Measurements from ENCODE around the gene TMEM225B.
"Not testable (repeated sequence)": the region's sequence is repeated elsewhere in the genome, so short reads cannot be mapped to it uniquely, and the experiment has no call there.

Gene TMEM225B

GRCh38 chr7:99597762-99598501 is at the start of gene TMEM225B:
Gene TMEM225B, plus strand, starts transcription at chr7:99598267. Its CDS starts 6,122 bp downstream, at chr7:99604389.
- DNase-seq: no peak
- Mint-ChIP-seq H3K36me3 (ENCODE audit: low read depth) (no peaks in the 10 kb centered on the region), H3K9me3 (no peaks in the 10 kb centered on the region), H3K27me3 (no peaks in the 10 kb centered on the region), H3K27ac (no peak within 1 kb of the TSS), H3K4me3 (no peak within 1 kb of the TSS), H3K4me1 (ENCODE audit: low read depth) (no peaks in the 10 kb centered on the region)

- not testable (repeated sequence) for H3K27ac Mint-ChIP-seq, H3K9me3 Mint-ChIP-seq, H3K27me3 Mint-ChIP-seq, DNase-seq, H3K4me3 Mint-ChIP-seq
- H3K4me1 Mint-ChIP-seq (ENCODE audit: low read depth): peaks cover 27% of the 10 kb centered on the region
- peaks cover 64% of the 10 kb centered on the region for H3K36me3 Mint-ChIP-seq (ENCODE audit: low read depth)
Measured at GRCh38 chr7:99549545-99549944, 48.5 kb upstream of the TMEM225B start.

GRCh38 chr7:99551334-99551733 is 46.7 kb upstream of the TMEM225B start:
- Mint-ChIP-seq H3K4me1 (ENCODE audit: low read depth) (peaks cover 35% of the 10 kb centered on the region), H3K27me3 (no peaks in the 10 kb centered on the region), H3K36me3 (ENCODE audit: low read depth) (peaks cover 79% of the 10 kb centered on the region), H3K9me3 (peaks cover 4% of the 10 kb centered on the region), H3K4me3 (peak overlapping the region; percentile 94), H3K27ac (peak overlapping the region; percentile 79)
- no peak for DNase-seq

GRCh38 chr7:99551767-99552463 is 46.2 kb upstream of the TMEM225B start, which contains the start of gene FAM200A:
Gene FAM200A, minus strand, starts transcription at chr7:99552114. Its CDS starts 3,707 bp downstream, at chr7:99548407.
- peak; percentile 88 for DNase-seq
- peak within 1 kb of the TSS; percentile 79 for H3K27ac Mint-ChIP-seq
- peaks cover 4% of the 10 kb centered on the region for H3K9me3 Mint-ChIP-seq
- H3K36me3 Mint-ChIP-seq (ENCODE audit: low read depth): peaks cover 79% of the 10 kb centered on the region
- peaks cover 36% of the 10 kb centered on the region for H3K4me1 Mint-ChIP-seq (ENCODE audit: low read depth)
- H3K27me3 Mint-ChIP-seq: no peaks in the 10 kb centered on the region
- peak within 1 kb of the TSS; percentile 94 for H3K4me3 Mint-ChIP-seq

GRCh38 chr7:99553039-99553438 is 45.0 kb upstream of the TMEM225B start:
- Mint-ChIP-seq H3K4me1 (ENCODE audit: low read depth) (peaks cover 45% of the 10 kb centered on the region), H3K27me3 (no peaks in the 10 kb centered on the region), H3K4me3 (no peak overlapping the region), H3K27ac (no peak overlapping the region), H3K9me3 (peaks cover 4% of the 10 kb centered on the region), H3K36me3 (ENCODE audit: low read depth) (peaks cover 79% of the 10 kb centered on the region)
- DNase-seq: no peak

- no peak for DNase-seq
- Mint-ChIP-seq H3K27ac (peak overlapping the region; percentile 41), H3K9me3 (no peaks in the 10 kb centered on the region), H3K27me3 (no peaks in the 10 kb centered on the region), H3K36me3 (ENCODE audit: low read depth) (peaks cover 78% of the 10 kb centered on the region), H3K4me1 (ENCODE audit: low read depth) (peaks cover 46% of the 10 kb centered on the region), H3K4me3 (no peak overlapping the region)
Measured at GRCh38 chr7:99554939-99555338, 43.1 kb upstream of the TMEM225B start.

GRCh38 chr7:99557196-99557607 is 40.9 kb upstream of the TMEM225B start:
- no peak for DNase-seq
- peak overlapping the region; percentile 98 for H3K27ac Mint-ChIP-seq
- H3K9me3 Mint-ChIP-seq: no peaks in the 10 kb centered on the region
- peaks cover 86% of the 10 kb centered on the region for H3K36me3 Mint-ChIP-seq (ENCODE audit: low read depth)
- peak overlapping the region; percentile 94 for H3K4me3 Mint-ChIP-seq
- H3K4me1 Mint-ChIP-seq (ENCODE audit: low read depth): peaks cover 52% of the 10 kb centered on the region
- no peaks in the 10 kb centered on the region for H3K27me3 Mint-ChIP-seq

GRCh38 chr7:99557940-99558305 is 40.1 kb upstream of the TMEM225B start:
- peak overlapping the region; percentile 98 for H3K27ac Mint-ChIP-seq
- peaks cover 53% of the 10 kb centered on the region for H3K4me1 Mint-ChIP-seq (ENCODE audit: low read depth)
- DNase-seq: no peak
- H3K4me3 Mint-ChIP-seq: peak overlapping the region; percentile 94
- H3K36me3 Mint-ChIP-seq (ENCODE audit: low read depth): peaks cover 92% of the 10 kb centered on the region
- H3K9me3 Mint-ChIP-seq: no peaks in the 10 kb centered on the region
- H3K27me3 Mint-ChIP-seq: no peaks in the 10 kb centered on the region

- Mint-ChIP-seq H3K4me3 (peak within 1 kb of the TSS; percentile 94), H3K4me1 (ENCODE audit: low read depth) (peaks cover 53% of the 10 kb centered on the region), H3K36me3 (ENCODE audit: low read depth) (peaks cover 89% of the 10 kb centered on the region), H3K27ac (peak within 1 kb of the TSS; percentile 98), H3K9me3 (no peaks in the 10 kb centered on the region), H3K27me3 (no peaks in the 10 kb centered on the region)
- DNase-seq: peak; percentile 92
Measured at GRCh38 chr7:99558306-99559174, 39.5 kb upstream of the TMEM225B start, which contains the start of gene ZNF655. Gene ZNF655, plus strand, starts transcription at chr7:99558642. Its CDS starts 1,918 bp downstream, at chr7:99560560.

GRCh38 chr7:99559175-99559915 is 38.7 kb upstream of the TMEM225B start:
- Mint-ChIP-seq H3K36me3 (ENCODE audit: low read depth) (peaks cover 91% of the 10 kb centered on the region), H3K9me3 (no peaks in the 10 kb centered on the region), H3K27me3 (no peaks in the 10 kb centered on the region), H3K27ac (peak overlapping the region; percentile 98), H3K4me3 (peak overlapping the region; percentile 94), H3K4me1 (ENCODE audit: low read depth) (peaks cover 58% of the 10 kb centered on the region)
- DNase-seq: no peak

- peak overlapping the region; percentile 98 for H3K27ac Mint-ChIP-seq
- DNase-seq: no peak
- H3K36me3 Mint-ChIP-seq (ENCODE audit: low read depth): peaks cover 89% of the 10 kb centered on the region
- no peaks in the 10 kb centered on the region for H3K27me3 Mint-ChIP-seq
- no peaks in the 10 kb centered on the region for H3K9me3 Mint-ChIP-seq
- H3K4me1 Mint-ChIP-seq (ENCODE audit: low read depth): peaks cover 59% of the 10 kb centered on the region
- peak overlapping the region; percentile 94 for H3K4me3 Mint-ChIP-seq
Measured at GRCh38 chr7:99560834-99561736, 37.0 kb upstream of the TMEM225B start.

GRCh38 chr7:99561737-99562051 is 36.4 kb upstream of the TMEM225B start:
- Mint-ChIP-seq H3K4me1 (ENCODE audit: low read depth) (peaks cover 58% of the 10 kb centered on the region), H3K27ac (peak overlapping the region; percentile 89), H3K27me3 (no peaks in the 10 kb centered on the region), H3K9me3 (no peaks in the 10 kb centered on the region), H3K36me3 (ENCODE audit: low read depth) (peaks cover 89% of the 10 kb centered on the region), H3K4me3 (no peak overlapping the region)
- DNase-seq: no peak

- Mint-ChIP-seq H3K9me3 (no peaks in the 10 kb centered on the region), H3K4me1 (ENCODE audit: low read depth) (peaks cover 53% of the 10 kb centered on the region)
Measured at GRCh38 chr7:99562114-99562784, 35.8 kb upstream of the TMEM225B start.

More at GRCh38 chr7:99562114-99562784, 35.8 kb upstream of the TMEM225B start:
- peak overlapping the region; percentile 89 for H3K27ac Mint-ChIP-seq
- DNase-seq: no peak
- H3K36me3 Mint-ChIP-seq (ENCODE audit: low read depth): peaks cover 85% of the 10 kb centered on the region
- no peaks in the 10 kb centered on the region for H3K27me3 Mint-ChIP-seq
- H3K4me3 Mint-ChIP-seq: peak overlapping the region; percentile 54

All from activated T-cell treated with anti-CD3 and anti-CD28 coated beads, Interleukin-2, amount 50 U/mL, for 24 hours (primary cell).